Measurements from ENCODE around the gene MST1R. TPM values are rescaled to one million over a fixed set of nuclear protein-coding genes. Genes with fewer than 3 reads are reported as not detected.
"Not testable (repeated sequence)": the region's sequence is repeated elsewhere in the genome, so short reads cannot be mapped to it uniquely, and the experiment has no call there.

The MST1R gene
- total RNA-seq, 2 experiments from 2014 or later: 0.55 to 0.89 TPM

- ATAC-seq (ENCODE audit: poor library complexity) (no peak), DNase-seq (no peak)
- H3K27ac Mint-ChIP-seq: no peak overlapping the region
- TF ChIP-seq, protein P1, sequence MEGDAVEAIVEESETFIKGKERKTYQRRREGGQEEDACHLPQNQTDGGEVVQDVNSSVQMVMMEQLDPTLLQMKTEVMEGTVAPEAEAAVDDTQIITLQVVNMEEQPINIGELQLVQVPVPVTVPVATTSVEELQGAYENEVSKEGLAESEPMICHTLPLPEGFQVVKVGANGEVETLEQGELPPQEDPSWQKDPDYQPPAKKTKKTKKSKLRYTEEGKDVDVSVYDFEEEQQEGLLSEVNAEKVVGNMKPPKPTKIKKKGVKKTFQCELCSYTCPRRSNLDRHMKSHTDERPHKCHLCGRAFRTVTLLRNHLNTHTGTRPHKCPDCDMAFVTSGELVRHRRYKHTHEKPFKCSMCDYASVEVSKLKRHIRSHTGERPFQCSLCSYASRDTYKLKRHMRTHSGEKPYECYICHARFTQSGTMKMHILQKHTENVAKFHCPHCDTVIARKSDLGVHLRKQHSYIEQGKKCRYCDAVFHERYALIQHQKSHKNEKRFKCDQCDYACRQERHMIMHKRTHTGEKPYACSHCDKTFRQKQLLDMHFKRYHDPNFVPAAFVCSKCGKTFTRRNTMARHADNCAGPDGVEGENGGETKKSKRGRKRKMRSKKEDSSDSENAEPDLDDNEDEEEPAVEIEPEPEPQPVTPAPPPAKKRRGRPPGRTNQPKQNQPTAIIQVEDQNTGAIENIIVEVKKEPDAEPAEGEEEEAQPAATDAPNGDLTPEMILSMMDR (IDR thresholded peaks at IDR 0.05): no peak
- H3K4me1 ChIP-seq (ENCODE audit: insufficient read depth, low read length): peaks cover 35% of the 10 kb centered on the region
- intact Hi-C loops (cut with DNase I, micrococcal nuclease): loop anchor here in 1 of 2 experiments (5.0 kb wide), 2 partner anchors 66 to 206 kb away; no protein-coding TSS in a partner anchor
- H3K4me3 ChIP-seq (ENCODE audit: low read length): no peak overlapping the region
- POLR2A ChIA-PET: no interaction called here
- H3K4me3 Mint-ChIP-seq: no peak overlapping the region
- H3K36me3 Mint-ChIP-seq (ENCODE audit: low read depth): peaks cover 38% of the 10 kb centered on the region
- no peaks in the 10 kb centered on the region for H3K27me3 ChIP-seq (ENCODE audit: control insufficient read depth in 1 of 2, insufficient read depth in 2 of 2, low read length in 2 of 2)
- H3K9me3 Mint-ChIP-seq: no peaks in the 10 kb centered on the region
- H3K27ac ChIP-seq (ENCODE audit: low read depth in 1 of 2, low read length in 2 of 2): no peak overlapping the region
- no peaks in the 10 kb centered on the region for H3K9me3 ChIP-seq (ENCODE audit: control insufficient read depth in 1 of 2, insufficient read depth in 1 of 2, low read length in 2 of 2)
- H3K27me3 Mint-ChIP-seq: no peaks in the 10 kb centered on the region
- H3K36me3 ChIP-seq (ENCODE audit: insufficient read depth, low read length): peaks cover 34% of the 10 kb centered on the region
- peaks cover 33% of the 10 kb centered on the region for H3K4me1 Mint-ChIP-seq (ENCODE audit: low read depth)
- CTCF ChIA-PET: no interaction called here
These were observed 4.9 kb upstream of the MST1R start for GRCh38 chr3:49908373-49909199.

DNA sequence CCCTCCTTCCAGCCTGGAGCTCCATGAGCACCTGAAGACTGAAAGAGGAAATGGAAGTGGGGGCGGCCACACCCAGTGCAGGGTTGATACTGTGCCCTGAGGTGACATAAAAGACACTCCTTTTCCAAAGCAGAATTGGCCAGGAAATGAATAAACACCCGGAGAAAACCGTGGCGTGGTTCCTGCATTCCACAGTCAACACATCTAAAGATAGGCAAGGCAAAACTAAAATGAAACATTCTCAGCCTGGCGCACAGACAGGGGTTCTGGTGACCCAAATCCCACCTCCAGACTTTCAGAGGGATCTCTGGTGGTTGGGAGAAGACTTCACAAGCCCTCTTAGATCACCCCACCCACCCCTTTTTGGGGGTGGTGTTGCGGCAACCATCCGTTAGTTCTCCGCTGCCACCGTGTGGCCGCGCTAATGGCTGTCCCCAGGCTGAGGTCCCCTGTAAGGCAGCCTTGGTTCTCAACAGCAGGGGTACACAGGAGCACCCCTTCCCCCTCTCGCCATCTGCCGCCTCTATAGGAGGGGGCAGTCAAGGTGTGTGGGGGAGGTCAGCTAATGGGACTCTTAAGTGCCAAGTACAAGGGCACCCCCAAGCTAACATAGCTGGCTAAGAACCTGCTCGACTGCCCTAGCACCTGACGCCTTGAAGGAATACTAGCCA lies 2.5 kb upstream of the MST1R start:
- Mint-ChIP-seq H3K27ac (peak overlapping the region; percentile 85), H3K36me3 (ENCODE audit: low read depth) (peaks cover 19% of the 10 kb centered on the region), H3K4me1 (ENCODE audit: low read depth) (peaks cover 33% of the 10 kb centered on the region), H3K9me3 (no peaks in the 10 kb centered on the region), H3K27me3 (no peaks in the 10 kb centered on the region), H3K4me3 (peak overlapping the region; percentile 75)
- intact Hi-C loops (cut with DNase I, micrococcal nuclease): loop anchor here (1.0 to 5.0 kb wide), 3 partner anchors 64 to 204 kb away; no protein-coding TSS in a partner anchor
- Histone ChIP-seq H3K27ac (ENCODE audit: low read depth in 1 of 2, low read length in 2 of 2) (peak overlapping the region in 1 of 2 donors; percentile 32), H3K4me1 (ENCODE audit: insufficient read depth, low read length) (peaks cover 39% of the 10 kb centered on the region), H3K27me3 (ENCODE audit: control insufficient read depth in 1 of 2, insufficient read depth in 2 of 2, low read length in 2 of 2) (no peaks in the 10 kb centered on the region), H3K36me3 (ENCODE audit: insufficient read depth, low read length) (peaks cover 20% of the 10 kb centered on the region), H3K9me3 (ENCODE audit: control insufficient read depth in 1 of 2, insufficient read depth in 1 of 2, low read length in 2 of 2) (no peaks in the 10 kb centered on the region), H3K4me3 (ENCODE audit: low read length) (no peak overlapping the region)
- peak; percentile 43 for ATAC-seq (ENCODE audit: poor library complexity)
- TF ChIP-seq, protein P1 (IDR thresholded peaks at IDR 0.05): peak; percentile 57
- peak; percentile 15 to 77 (median 40) for DNase-seq
- ChIA-PET CTCF (interaction anchor here (1.4 to 2.5 kb wide), 3 partner anchors 23 to 103 kb away, joined by 7 to 9 read pairs (median 8); partner anchors contain the start of genes INKA1 and MON1A), POLR2A (interaction anchor here (0.8 to 1.0 kb wide), 3 partner anchors 103 to 322 kb away, joined by 3 to 6 read pairs (median 3); partner anchors contain the start of gene INKA1)

DNA sequence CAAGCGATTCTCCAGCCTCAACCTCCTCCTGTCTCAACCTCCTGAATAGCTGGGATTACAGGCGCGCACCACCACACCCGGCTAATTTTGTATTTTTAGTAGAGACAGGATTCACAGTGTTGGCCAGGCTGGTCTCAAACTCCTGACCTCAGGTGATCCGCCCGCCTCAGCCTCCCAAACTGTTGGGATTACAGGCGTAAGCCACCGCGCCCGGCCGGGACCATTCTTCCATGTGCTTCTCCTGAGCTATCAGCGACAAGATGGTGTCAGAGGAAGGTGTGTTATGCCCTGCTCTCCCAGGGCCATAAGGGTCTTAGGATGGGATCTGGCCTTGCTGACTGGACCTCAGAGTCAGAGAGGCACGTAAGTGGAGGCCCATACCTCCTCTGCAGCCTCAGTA lies 775 bp upstream of the MST1R start:
- H3K9me3 ChIP-seq (ENCODE audit: control insufficient read depth in 1 of 2, insufficient read depth in 1 of 2, low read length in 2 of 2); DNase-seq; H3K27me3 Mint-ChIP-seq; H3K27me3 ChIP-seq (ENCODE audit: control insufficient read depth in 1 of 2, insufficient read depth in 2 of 2, low read length in 2 of 2); H3K9me3 Mint-ChIP-seq; ATAC-seq (ENCODE audit: poor library complexity); H3K36me3 Mint-ChIP-seq (ENCODE audit: low read depth); H3K27ac Mint-ChIP-seq; H3K36me3 ChIP-seq (ENCODE audit: insufficient read depth, low read length); H3K4me3 Mint-ChIP-seq: not testable (repeated sequence)
- intact Hi-C loops (cut with DNase I, micrococcal nuclease): loop anchor here in 1 of 2 experiments (2.0 to 5.0 kb wide), 3 partner anchors 38 to 117 kb away; partner anchors contain the start of genes IP6K1, RBM6 and TRAIP
- peaks cover 39% of the 10 kb centered on the region for H3K4me1 ChIP-seq (ENCODE audit: insufficient read depth, low read length)
- ChIA-PET CTCF (interaction anchor here (0.5 to 1.6 kb wide), 3 partner anchors 34 to 365 kb away, joined by 3 to 4 read pairs (median 4); no protein-coding TSS in a partner anchor), POLR2A (interaction anchor here (1.7 kb wide), 1 partner anchor 25 kb away, joined by 3 read pairs; the partner anchor contains the start of gene MON1A)
- peak overlapping the region in 1 of 2 donors; percentile 41 for H3K27ac ChIP-seq (ENCODE audit: low read depth in 1 of 2, low read length in 2 of 2)
- peaks cover 33% of the 10 kb centered on the region for H3K4me1 Mint-ChIP-seq (ENCODE audit: low read depth)
- H3K4me3 ChIP-seq (ENCODE audit: low read length): peak overlapping the region; percentile 28
